Heart right ventricle (tissue), 16 donors: ENCODE data around the gene TIMM17A. TPM values are rescaled to one million over a fixed set of nuclear protein-coding genes. Genes with fewer than 3 reads are reported as not detected.
"Not testable (repeated sequence)": the region's sequence is repeated elsewhere in the genome, so short reads cannot be mapped to it uniquely, and the experiment has no call there.

Experiments used
- ATAC-seq, 8 donors: fragments of 200-7000 bp; cut with Tn5 transposase; one replicate each; pipeline ENCODE4 v1.9.1; 2020; ENCODE audit warnings: mild to moderate bottlenecking in 8 of 8, moderate library complexity in 8 of 8, moderate number of reproducible peaks in 1 of 8
- DNase-seq, 2 donors: peaks; one replicate each; pipeline ENCODE4 v3.0.0-alpha.2; 2020
- H3K27ac ChIP-seq, 10 donors: fragments of 200-600 bp; sonication (generic) in 2 of 10; one replicate each; pipeline versions ENCODE4 v1.5.0 to v1.8.0; 2020 to 2022; ENCODE audit warnings: mild to moderate bottlenecking in 3 of 10
- H3K27me3 ChIP-seq, 7 donors: fragments of 200-600 bp; one replicate each; pipeline ENCODE4 v1.8.0; 2021 to 2022; ENCODE audit warnings: mild to moderate bottlenecking in 2 of 7
- H3K36me3 ChIP-seq, 9 donors: fragments of 200-600 bp; sonication (generic) in 1 of 9; one replicate each; pipeline versions ENCODE4 v1.5.0 to v1.8.0; 2020 to 2022; ENCODE audit warnings: mild to moderate bottlenecking in 2 of 9
- H3K4me1 ChIP-seq, 9 donors: fragments of 200-600 bp; sonication (generic) in 1 of 9; one replicate each; pipeline versions ENCODE4 v1.5.0 to v1.8.0; 2020 to 2022; ENCODE audit warnings: mild to moderate bottlenecking in 4 of 9
- H3K4me3 ChIP-seq, 10 donors: fragments of 200-600 bp; sonication (generic) in 2 of 10; one replicate each; pipeline versions ENCODE4 v1.5.0 to v1.8.0; 2020 to 2022; ENCODE audit warnings: mild to moderate bottlenecking in 7 of 10, moderate library complexity in 2 of 10
- H3K9me3 ChIP-seq, 11 donors: fragments of 200-600 bp in 10 of 11; sonication (generic) in 2 of 11; one replicate each; pipeline versions ENCODE4 v1.5.0 to v1.8.0; 2013 to 2022; ENCODE audit warnings: mild to moderate bottlenecking in 2 of 11, control low read depth in 1 of 11, moderate library complexity in 1 of 11
- WGBS, 2 donors: extraction: QIAGEN DNeasy Blood & Tissue Kit; methylation state at CpG; one replicate each; pipeline ENCODE4 v1.1.7; 2013; ENCODE audit warnings: inconsistent platforms in 1 of 2; 5-methylcytosine and 5-hydroxymethylcytosine counted together
- intact Hi-C, 10 donors: fragments of 100-400 bp; cut with DNase I; formaldehyde crosslinking; loops; one replicate each; pipeline versions ENCODE4 v1.11.1 to v1.14.2; 2022
- polyA plus RNA-seq, 2 donors: library from polyadenylated mRNA; stranded (reverse); fragments of 200-250 nt; gene quantifications; one replicate each; pipeline ENCODE4 v1.2.3, GENCODE V29; 2013
- total RNA-seq, 10 donors: library from RNA; stranded (reverse); fragmentation: NEBNext Ultra II Directional in 3 of 10; extraction: Animal tissue kit (Norgen Biotek cat#: 25700) in 3 of 10; gene quantifications; one replicate each; pipeline versions ENCODE4 v1.2.1 to v1.2.4, GENCODE V29; 2021 to 2023
- TF ChIP-seq, protein P1 (sequence below), 9 donors: fragments of 200-600 bp; sonication (generic) in 2 of 9; IDR thresholded peaks; one replicate each; pipeline versions ENCODE4 v1.5.0 to v1.8.0; 2021 to 2022; ENCODE audit warnings: antibody characterized with exemption in 9 of 9, mild to moderate bottlenecking in 5 of 9, moderate library complexity in 1 of 9
- donor health status: Arrhythmogenic right ventricular cardiomyopathy.
- donor health status: ischemic (EF 13 %, LVEDD 7.1; RV severe dilation, severe dysfunction).
- donor health status: healthy with polysubstance abuse.
- donor health status: DM: no; HTN: yes; CAD: no.
- donor health status: DM: no; HTN: no; CAD: no.
- donor health status: ischemic (EF 25% LVEDD 6.9; RV normal size, moderate dysfunction).
- donor health status: ischemic (EF 25% LVEDD 5.7; RV mildly dilated, moderate dysfunction).
- donor health status: healthy.
- donor health status: DM: yes; HTN: yes; CAD: no.
- donor health status: Ischemic cardiomyopathy.
- donor health status: ischemic (EF 35%, LVEDD 5.7; RV mildly dilated, moderate dysfunction).
- donor health status: nonischemic (EF 11% LVEDD 7.7; RV severe dilation, severe dysfunction).
- donor health status: DM: yes; HTN: yes; CAD: no.
- donor health status: PGD.
- donor health status: ischemic (EF 29% LVEDD 5.4; RV normal size, mild dysfunction).
- donor health status: nonischemic (EF 23%, LVEDD 6.1; RV moderate dilation, normal function).

Gene TIMM17A
- total and polyA plus RNA-seq, 12 donors = 49.7 to 113 (median 88.9) TPM

DNA sequence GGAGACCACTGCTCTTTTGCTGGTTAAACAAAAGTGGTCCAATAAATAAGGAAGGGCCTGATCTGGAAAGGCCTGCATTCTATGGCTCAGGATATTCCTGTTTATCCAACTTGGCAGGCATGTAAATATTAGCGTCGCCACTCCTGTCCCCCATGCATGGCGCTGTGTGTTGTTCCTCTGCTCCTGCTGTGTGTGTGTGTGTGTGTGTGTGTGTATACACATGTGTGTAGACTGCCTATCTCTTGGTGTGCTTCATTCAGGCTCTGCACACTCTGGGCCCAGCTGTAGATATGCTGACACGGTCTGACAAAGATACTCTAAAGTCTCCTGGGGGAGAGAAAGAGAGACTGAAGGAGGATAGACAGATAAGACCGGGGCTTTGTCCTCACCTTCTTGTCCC lies 15.7 kb upstream of the TIMM17A start:
- peaks cover 0 to 10% (median 0%) of the 10 kb centered on the region in 7 donors for H3K27me3 ChIP-seq
- H3K4me1 ChIP-seq = peaks cover 0 to 46% (median 6%) of the 10 kb centered on the region in 9 donors
- H3K36me3 ChIP-seq = no peaks in the 10 kb centered on the region
- intact Hi-C loops = no loop called here
- no peak overlapping the region for H3K4me3 ChIP-seq
- ATAC-seq (no peak), DNase-seq (no peak)
- TF ChIP-seq, protein P1, sequence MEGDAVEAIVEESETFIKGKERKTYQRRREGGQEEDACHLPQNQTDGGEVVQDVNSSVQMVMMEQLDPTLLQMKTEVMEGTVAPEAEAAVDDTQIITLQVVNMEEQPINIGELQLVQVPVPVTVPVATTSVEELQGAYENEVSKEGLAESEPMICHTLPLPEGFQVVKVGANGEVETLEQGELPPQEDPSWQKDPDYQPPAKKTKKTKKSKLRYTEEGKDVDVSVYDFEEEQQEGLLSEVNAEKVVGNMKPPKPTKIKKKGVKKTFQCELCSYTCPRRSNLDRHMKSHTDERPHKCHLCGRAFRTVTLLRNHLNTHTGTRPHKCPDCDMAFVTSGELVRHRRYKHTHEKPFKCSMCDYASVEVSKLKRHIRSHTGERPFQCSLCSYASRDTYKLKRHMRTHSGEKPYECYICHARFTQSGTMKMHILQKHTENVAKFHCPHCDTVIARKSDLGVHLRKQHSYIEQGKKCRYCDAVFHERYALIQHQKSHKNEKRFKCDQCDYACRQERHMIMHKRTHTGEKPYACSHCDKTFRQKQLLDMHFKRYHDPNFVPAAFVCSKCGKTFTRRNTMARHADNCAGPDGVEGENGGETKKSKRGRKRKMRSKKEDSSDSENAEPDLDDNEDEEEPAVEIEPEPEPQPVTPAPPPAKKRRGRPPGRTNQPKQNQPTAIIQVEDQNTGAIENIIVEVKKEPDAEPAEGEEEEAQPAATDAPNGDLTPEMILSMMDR (IDR thresholded peaks at IDR 0.05) = no peak
- H3K27ac ChIP-seq = peak overlapping the region in 4 of 10 donors; percentile 17 to 53 (median 49)
- no peaks in the 10 kb centered on the region for H3K9me3 ChIP-seq
- WGBS, 2 donors = 60 to 65% methylated on average over 5 of the region's 5 CpGs

DNA sequence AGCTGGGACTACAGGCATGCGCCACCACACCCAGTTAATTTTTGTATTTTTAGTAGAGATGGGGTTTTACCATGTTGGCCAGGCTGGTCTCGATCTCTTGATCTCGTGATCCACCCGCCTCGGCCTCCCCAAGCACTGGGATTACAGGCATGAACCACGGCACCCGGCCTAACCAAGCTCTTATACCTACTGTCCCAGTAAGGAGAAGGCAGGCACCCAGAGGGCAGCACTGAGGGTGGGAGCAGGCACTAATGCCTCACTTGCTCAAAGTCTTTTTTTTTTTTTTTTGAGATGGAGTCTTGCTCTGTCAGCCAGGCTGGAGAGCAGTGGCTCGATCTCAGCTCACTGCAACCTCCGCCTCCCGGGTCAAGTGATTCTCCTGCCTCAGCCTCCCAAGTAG lies 15.0 kb upstream of the TIMM17A start:
- WGBS, 2 donors = 94 to 95% methylated on average over 10 of the region's 10 CpGs
- Histone ChIP-seq H3K27ac (peak overlapping the region in 2 of 10 donors; percentile 4 to 10), H3K27me3 (peaks cover 0 to 11% (median 0%) of the 10 kb centered on the region in 7 donors), H3K4me1 (peaks cover 0 to 46% (median 6%) of the 10 kb centered on the region in 9 donors)
- ATAC-seq, DNase-seq, H3K4me3 ChIP-seq, H3K36me3 ChIP-seq, H3K9me3 ChIP-seq: not testable (repeated sequence)
- intact Hi-C loops = loop anchor here in 1 of 10 donors (10.0 kb wide), 1 partner anchor 46 kb away; no protein-coding TSS in a partner anchor

DNA sequence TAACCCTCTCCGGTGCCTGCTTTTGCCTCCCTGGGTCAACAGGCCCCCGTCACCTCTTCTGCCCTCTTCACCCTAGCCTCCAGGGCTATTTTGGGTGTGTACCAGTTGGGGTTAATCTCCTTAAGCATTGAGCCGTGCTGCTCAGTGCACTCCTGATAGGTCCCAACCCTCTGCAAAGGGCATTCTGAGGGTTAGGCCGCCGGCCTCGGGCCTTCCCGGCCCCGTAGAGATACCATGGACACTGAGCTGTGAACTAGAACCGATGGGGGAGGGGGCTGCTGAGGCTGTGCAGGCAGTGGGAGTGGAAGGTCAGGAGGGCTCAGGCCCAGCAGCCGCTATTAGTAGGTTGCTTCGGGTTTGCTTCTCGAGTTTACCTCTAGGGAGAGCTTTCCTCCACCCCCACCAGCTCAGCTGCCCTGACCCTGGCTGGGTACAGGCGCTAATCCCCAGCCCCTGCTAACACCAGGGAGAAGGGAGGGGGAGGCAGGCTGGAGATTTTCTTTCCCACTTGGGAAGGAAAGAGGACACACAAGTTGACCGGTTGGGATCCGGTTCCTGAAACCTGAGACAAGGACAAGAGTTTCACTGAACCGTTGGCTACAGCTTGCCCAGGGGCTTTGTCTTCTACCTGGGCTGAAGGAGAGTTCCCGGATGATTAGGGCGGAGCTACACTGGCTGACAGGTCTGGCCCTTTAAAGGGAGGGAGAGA lies 13.7 kb upstream of the TIMM17A start:
- Histone ChIP-seq H3K4me3 (peak overlapping the region in 5 of 10 donors; percentile 12 to 30 (median 26)), H3K9me3 (no peaks in the 10 kb centered on the region), H3K4me1 (peaks cover 0 to 52% (median 6%) of the 10 kb centered on the region in 9 donors), H3K27me3 (peaks cover 0 to 24% (median 0%) of the 10 kb centered on the region in 7 donors), H3K36me3 (no peaks in the 10 kb centered on the region), H3K27ac (peak overlapping the region in 4 of 10 donors; percentile 35 to 60 (median 48))
- ATAC-seq (peak in 1 of 8 donors; percentile 32), DNase-seq (no peak)
- TF ChIP-seq, protein P1 (IDR thresholded peaks at IDR 0.05) = no peak
- 47 to 48% methylated on average over 18 of the region's 18 CpGs for WGBS, 2 donors
- intact Hi-C loops = loop anchor here in 1 of 10 donors (10.0 kb wide), 1 partner anchor 47 kb away; no protein-coding TSS in a partner anchor

DNA sequence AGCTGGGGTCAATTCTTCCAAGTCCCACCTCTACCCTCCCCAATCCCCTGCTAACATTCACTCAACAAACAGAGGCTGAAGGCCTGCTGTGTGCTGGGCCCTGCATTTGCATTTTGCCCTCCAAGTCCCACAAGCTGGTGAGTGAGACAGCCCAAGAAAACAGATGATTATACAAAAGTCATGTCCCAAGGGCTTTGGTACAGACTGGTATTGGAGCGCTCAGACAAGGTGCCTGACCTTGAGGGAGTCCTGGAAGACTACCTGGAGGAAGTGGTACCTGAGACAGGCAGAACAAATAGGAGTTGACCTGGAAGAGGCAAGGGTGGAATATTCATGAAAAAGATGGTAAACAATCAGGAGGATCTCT lies 13.2 kb upstream of the TIMM17A start:
- H3K9me3 ChIP-seq = no peaks in the 10 kb centered on the region
- peak overlapping the region in 3 of 10 donors; percentile 24 to 30 (median 27) for H3K4me3 ChIP-seq
- ATAC-seq (no peak), DNase-seq (no peak)
- H3K4me1 ChIP-seq = peaks cover 0 to 56% (median 6%) of the 10 kb centered on the region in 9 donors
- TF ChIP-seq, protein P1 (IDR thresholded peaks at IDR 0.05) = no peak
- peak overlapping the region in 3 of 10 donors; percentile 35 to 60 (median 58) for H3K27ac ChIP-seq
- peaks cover 0 to 29% (median 0%) of the 10 kb centered on the region in 7 donors for H3K27me3 ChIP-seq
- WGBS, 2 donors = 94 to 95% methylated on average over 1 of the region's 1 CpG
- intact Hi-C loops = loop anchor here in 1 of 10 donors (10.0 kb wide), 1 partner anchor 47 kb away; no protein-coding TSS in a partner anchor
- no peaks in the 10 kb centered on the region for H3K36me3 ChIP-seq
